ENCODE results near the gene FRMD1. TPM values are rescaled to one million over a fixed set of nuclear protein-coding genes. Genes with fewer than 3 reads are reported as not detected.

Gene FRMD1
- total and polyA plus RNA-seq, 10 of the 15 experiments (the other 5 are each of a cell fraction or from before 2014, with no cell fraction given) = not detected

- TF ChIP-seq E4F1 (IDR thresholded peaks at IDR 0.05; ENCODE audit: borderline replicate concordance, partially characterized antibody) (no peak), EED (IDR thresholded peaks at IDR 0.05; ENCODE audit: low read depth) (no peak), WRNIP1 (IDR thresholded peaks at IDR 0.05; ENCODE audit: borderline replicate concordance, low read depth, low read length) (no peak)
Observed at GRCh38 chr6:168030908-168031307, 48.1 kb downstream of the FRMD1 start (continued).

- FAIRE-seq (no peak), ATAC-seq (no peak), DNase-seq (ENCODE audit: low read depth, low spot score) (no peak)
- Histone ChIP-seq H3K79me2 (ENCODE audit: control insufficient read depth, insufficient read depth, low read length) (no peaks in the 10 kb centered on the region), H3K27ac (ENCODE audit: control insufficient read depth, insufficient read depth) (no peak overlapping the region), H3K27me3 (replicated peaks in 1 of 2; ENCODE audit: control insufficient read depth in 2 of 2, insufficient read depth in 2 of 2, low read length in 1 of 2) (no peaks in the 10 kb centered on the region), H3K9me3 (replicated peaks; ENCODE audit: control insufficient read depth, insufficient read depth, low read length) (no peaks in the 10 kb centered on the region), H3K9ac (ENCODE audit: control insufficient read depth, insufficient read depth, low read length) (no peak overlapping the region), H4K20me1 (ENCODE audit: control insufficient read depth, insufficient read depth) (no peaks in the 10 kb centered on the region), H3K36me3 (ENCODE audit: control insufficient read depth in 2 of 2, insufficient read depth in 2 of 2, low read length in 1 of 2) (no peaks in the 10 kb centered on the region), H3K4me2 (ENCODE audit: control insufficient read depth, insufficient read depth) (no peak overlapping the region), H2AFZ (ENCODE audit: control insufficient read depth, low read depth, low read length) (no peak overlapping the region), H3K4me1 (ENCODE audit: control insufficient read depth, insufficient read depth, low read length) (no peaks in the 10 kb centered on the region), H3K4me3 (no peak overlapping the region)
- ChIA-PET SMC1A (ENCODE audit: uncharacterized antibody, unreplicated experiment) (no interaction called here), RAD21 (ENCODE audit: unreplicated experiment) (no interaction called here), POLR2A (no interaction called here), CTCF (no interaction called here)
- intact Hi-C loops (cut with micrococcal nuclease; ENCODE audit: unreplicated experiment) (no loop called here), in situ Hi-C loops (cut with MboI) (no loop called here)
- no TSS peak for BruUV-seq (replicated peaks)
- 52% methylated on average over 4 of the region's 5 CpGs for WGBS (ENCODE audit: insufficient coverage, insufficient replicate concordance, low lambda C conversion rate, missing lambda C conversion rate)
- TF ChIP-seq LARP7 (IDR thresholded peaks at IDR 0.05) (no peak), NR2F1 (conservative IDR thresholded peaks at IDR 0.05) (no peak), PRDM15 (CRISPR knock-in tag; IDR thresholded peaks at IDR 0.05) (no peak), GABPA (IDR thresholded peaks at IDR 0.05; ENCODE audit: low read depth) (no peak), ATF2 (IDR thresholded peaks at IDR 0.05; ENCODE audit: low read length) (no peak), MAX (IDR thresholded peaks at IDR 0.05; ENCODE audit: low read depth, low read length) (no peak), NBN (IDR thresholded peaks at IDR 0.05) (no peak), BACH1 (IDR thresholded peaks at IDR 0.05; ENCODE audit: borderline replicate concordance) (no peak), NFYB (IDR thresholded peaks at IDR 0.05; ENCODE audit: insufficient read depth, low read depth, low read length) (no peak), BHLHE40 (IDR thresholded peaks at IDR 0.05; ENCODE audit: borderline replicate concordance in 1 of 2, low read depth in 2 of 2, low read length in 1 of 2) (no peak)
Observed at GRCh38 chr6:168030218-168030746, 48.7 kb downstream of the FRMD1 start.
